SK-N-SH (cell line): ENCODE results near the gene CFAP74. TPM values are rescaled to one million over a fixed set of nuclear protein-coding genes. Genes with fewer than 3 reads are reported as not detected.

ENCODE experiments used
- CTCF ChIA-PET: fragments of 300-600, 350-600 bp; formaldehyde crosslinking; extraction: SDS; loops from one replicate; lab custom pipeline; 2021; lab: Yijun Ruan, JAX
- POLR2A ChIA-PET: fragments of 350-600 bp; sonication (Branson Sonifier 250); formaldehyde crosslinking; extraction: SDS; loops from one replicate; lab custom pipeline; 2020; ENCODE audit warnings: antibody characterized with exemption, inconsistent platforms; lab: Yijun Ruan, JAX
- DNase-seq: peaks from one replicate; pipeline ENCODE4 v3.0.0; 2012
- H2AFZ ChIP-seq: fragments of 200-600 bp; sonication (generic); 2 replicates; pipeline ENCODE4 v1.8.1; 2016; ENCODE audit warnings: antibody characterized with exemption, mild to moderate bottlenecking, low read depth
- H3F3A ChIP-seq: fragments of 200-600 bp; sonication (generic); replicated peaks from 2 replicates; pipeline ENCODE3; 2016; ENCODE audit warnings: antibody characterized with exemption, mild to moderate bottlenecking; ENCODE audit not compliant: insufficient read depth
- H3K27ac ChIP-seq, 2 experiments: fragments of 200-500 bp in 1 of 2; fragments of 200-600 bp in 1 of 2; sonication (Bioruptor generic) in 1 of 2; sonication (generic), shearing (Covaris generic) in 1 of 2; 2 replicates each; pipeline versions ENCODE4 v1.5.1 to v1.6.1; 2014 to 2016; ENCODE audit warnings: low read depth in 2 of 2, inconsistent platforms in 1 of 2, low read length in 1 of 2, mild to moderate bottlenecking in 1 of 2, mixed read lengths in 1 of 2
- H3K27me3 ChIP-seq: fragments of 200-600 bp; sonication (generic), shearing (Covaris generic); 2 replicates; pipeline ENCODE4 v1.6.1; 2016; ENCODE audit warnings: mixed run types; ENCODE audit not compliant: insufficient read depth
- H3K36me3 ChIP-seq, 2 experiments: fragments of 200-500 bp in 1 of 2; fragments of 200-600 bp in 1 of 2; sonication (Bioruptor generic) in 1 of 2; sonication (generic) in 1 of 2; replicated peaks in 1 of 2; 2 replicates each; pipeline versions ENCODE3 to v1.5.1; 2014 to 2016; ENCODE audit warnings: low read length in 1 of 2, mild to moderate bottlenecking in 1 of 2; ENCODE audit not compliant: insufficient read depth in 2 of 2, control insufficient read depth in 1 of 2
- H3K4me1 ChIP-seq, 2 experiments: fragments of 200-500 bp in 1 of 2; fragments of 200-600 bp in 1 of 2; sonication (Bioruptor generic) in 1 of 2; sonication (generic), shearing (Covaris generic) in 1 of 2; 2 replicates each; pipeline versions ENCODE4 v1.5.1 to v1.6.1; 2014 to 2016; ENCODE audit warnings: low read depth in 1 of 2, low read length in 1 of 2, mixed run types in 1 of 2; ENCODE audit not compliant: insufficient read depth in 2 of 2, control insufficient read depth in 1 of 2
- H3K4me2 ChIP-seq: fragments of 200-600 bp; sonication (generic), shearing (Covaris generic); 2 replicates; pipeline ENCODE4 v1.6.1; 2017; ENCODE audit warnings: mixed run types
- H3K4me3 ChIP-seq, 2 experiments: fragments of 200-500 bp in 1 of 2; fragments of 200-600 bp in 1 of 2; sonication (Bioruptor generic) in 1 of 2; sonication (generic), shearing (Covaris generic) in 1 of 2; 2 replicates each; pipeline versions ENCODE4 v1.5.1 to v1.8.1; 2014 to 2016; ENCODE audit warnings: low read depth in 2 of 2, inconsistent platforms in 1 of 2, low read length in 1 of 2, mild to moderate bottlenecking in 1 of 2, mixed read lengths in 1 of 2, moderate library complexity in 1 of 2
- H3K79me2 ChIP-seq: fragments of 200-600 bp; sonication (generic); 2 replicates; pipeline ENCODE4 v1.8.1; 2017; ENCODE audit warnings: mild to moderate bottlenecking; ENCODE audit not compliant: insufficient read depth
- H3K9ac ChIP-seq: fragments of 200-600 bp; sonication (generic); 2 replicates; pipeline ENCODE4 v1.6.1; 2017; ENCODE audit warnings: mixed run types
- H3K9me2 ChIP-seq: fragments of 200-600 bp; sonication (generic); 2 replicates; pipeline ENCODE4 v1.6.1; 2017; ENCODE audit warnings: mixed run types
- H3K9me3 ChIP-seq: fragments of 200-600 bp; sonication (generic); 2 replicates; pipeline ENCODE4 v1.6.1; 2017; ENCODE audit warnings: mixed run types, mild to moderate bottlenecking, moderate library complexity
- H4K20me1 ChIP-seq: fragments of 200-600 bp; sonication (generic); 2 replicates; pipeline ENCODE4 v1.6.1; 2017; ENCODE audit warnings: mild to moderate bottlenecking, mixed run types; ENCODE audit not compliant: insufficient read depth
- CHD2 ChIP-seq: fragments of 150-350 bp; IDR thresholded peaks from 2 replicates; pipeline ENCODE4 v1.6.1; 2018; ENCODE audit warnings: low read length; ENCODE audit not compliant: partially characterized antibody
- ELF1 ChIP-seq: IDR thresholded peaks from 2 replicates; pipeline ENCODE4 v1.4.0; 2012
- FOSL2 ChIP-seq: IDR thresholded peaks from 2 replicates; pipeline ENCODE4 v1.4.0; 2012; ENCODE audit warnings: low read depth, mild to moderate bottlenecking, moderate library complexity, borderline replicate concordance
- FOXJ3 ChIP-seq: sonication (generic); formaldehyde crosslinking; IDR thresholded peaks from 2 replicates; pipeline ENCODE4 v1.5.1; 2020; ENCODE audit warnings: mild to moderate bottlenecking, missing genetic modification reagents
- GATA2 ChIP-seq: sonication (generic); formaldehyde crosslinking; IDR thresholded peaks from 2 replicates; pipeline ENCODE4 v1.5.0; 2020; ENCODE audit warnings: mild to moderate bottlenecking, missing genetic modification reagents
- MEF2A ChIP-seq: IDR thresholded peaks from 2 replicates; pipeline ENCODE4 v1.4.0; 2012; ENCODE audit warnings: low read depth, borderline replicate concordance
- MXI1 ChIP-seq: IDR thresholded peaks from 2 replicates; pipeline ENCODE4 v1.6.1; 2012; ENCODE audit warnings: mild to moderate bottlenecking, low read depth, low read length, improper control_type of control experiment
- NRF1 ChIP-seq: IDR thresholded peaks from 2 replicates; pipeline ENCODE4 v1.6.1; 2012; ENCODE audit warnings: low read depth, mild to moderate bottlenecking, low read length
- POLR2AphosphoS5 ChIP-seq: IDR thresholded peaks from 2 replicates; pipeline ENCODE4 v1.6.1; 2012; ENCODE audit warnings: low read depth, low read length
- RAD21 ChIP-seq: IDR thresholded peaks from 2 replicates; pipeline ENCODE4 v1.6.1; 2012; ENCODE audit warnings: mild to moderate bottlenecking, low read length
- RCOR1 ChIP-seq: fragments of 150-350 bp; IDR thresholded peaks from 2 replicates; pipeline ENCODE4 v1.6.1; 2017; ENCODE audit warnings: antibody characterized with exemption, low read length
- RFX5 ChIP-seq: IDR thresholded peaks from 2 replicates; pipeline ENCODE4 v1.6.1; 2012; ENCODE audit warnings: mild to moderate bottlenecking, improper control_type of control experiment, low read length
- SIN3A ChIP-seq: IDR thresholded peaks from 2 replicates; pipeline ENCODE4 v1.6.1; 2012; ENCODE audit warnings: low read depth, mild to moderate bottlenecking, low read length, moderate library complexity, borderline replicate concordance
- USF2 ChIP-seq: fragments of 150-350 bp; IDR thresholded peaks from 2 replicates; pipeline ENCODE4 v1.6.1; 2017; ENCODE audit warnings: antibody characterized with exemption, low read length, low read depth, borderline replicate concordance
- WGBS: methylation state at CpG from one replicate; pipeline ENCODE4 v1.1.6; 2017; ENCODE audit warnings: low lambda C conversion rate; 5-methylcytosine and 5-hydroxymethylcytosine counted together
- polyA plus RNA-seq, 3 experiments: library from polyadenylated mRNA; depleted of rRNA; stranded (reverse); fragments of >200 nt; gene quantifications; 2 replicates each; pipeline ENCODE4 v1.2.3, GENCODE V29; 2012
- TF ChIP-seq, protein P1 (sequence below): fragments of 200-600 bp; sonication (generic); IDR thresholded peaks from 2 replicates; pipeline ENCODE4 v1.6.1; 2017; ENCODE audit warnings: antibody characterized with exemption, mild to moderate bottlenecking, moderate library complexity
- TF ChIP-seq, protein P2 (sequence below): IDR thresholded peaks from 2 replicates; pipeline ENCODE4 v1.4.0; 2012; ENCODE audit warnings: low read depth

The CFAP74 gene
- polyA plus RNA-seq, 1 of the 3 experiments (the other 2 are of a cell fraction) = not detected

GRCh38 chr1:1910651-1911331 lies 92.8 kb downstream of the CFAP74 start (continued):
- no peak for TF ChIP-seq FOSL2
- no peak for TF ChIP-seq RAD21
- no peak for TF ChIP-seq NRF1
- no peak for TF ChIP-seq GATA2
- TF ChIP-seq, protein P1, sequence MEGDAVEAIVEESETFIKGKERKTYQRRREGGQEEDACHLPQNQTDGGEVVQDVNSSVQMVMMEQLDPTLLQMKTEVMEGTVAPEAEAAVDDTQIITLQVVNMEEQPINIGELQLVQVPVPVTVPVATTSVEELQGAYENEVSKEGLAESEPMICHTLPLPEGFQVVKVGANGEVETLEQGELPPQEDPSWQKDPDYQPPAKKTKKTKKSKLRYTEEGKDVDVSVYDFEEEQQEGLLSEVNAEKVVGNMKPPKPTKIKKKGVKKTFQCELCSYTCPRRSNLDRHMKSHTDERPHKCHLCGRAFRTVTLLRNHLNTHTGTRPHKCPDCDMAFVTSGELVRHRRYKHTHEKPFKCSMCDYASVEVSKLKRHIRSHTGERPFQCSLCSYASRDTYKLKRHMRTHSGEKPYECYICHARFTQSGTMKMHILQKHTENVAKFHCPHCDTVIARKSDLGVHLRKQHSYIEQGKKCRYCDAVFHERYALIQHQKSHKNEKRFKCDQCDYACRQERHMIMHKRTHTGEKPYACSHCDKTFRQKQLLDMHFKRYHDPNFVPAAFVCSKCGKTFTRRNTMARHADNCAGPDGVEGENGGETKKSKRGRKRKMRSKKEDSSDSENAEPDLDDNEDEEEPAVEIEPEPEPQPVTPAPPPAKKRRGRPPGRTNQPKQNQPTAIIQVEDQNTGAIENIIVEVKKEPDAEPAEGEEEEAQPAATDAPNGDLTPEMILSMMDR = no peak
- no peak for TF ChIP-seq MXI1
- TF ChIP-seq, protein P2, sequence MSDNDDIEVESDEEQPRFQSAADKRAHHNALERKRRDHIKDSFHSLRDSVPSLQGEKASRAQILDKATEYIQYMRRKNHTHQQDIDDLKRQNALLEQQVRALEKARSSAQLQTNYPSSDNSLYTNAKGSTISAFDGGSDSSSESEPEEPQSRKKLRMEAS = no peak
- TF ChIP-seq MEF2A = no peak
- no peak for TF ChIP-seq RFX5
- TF ChIP-seq RCOR1 = no peak

GRCh38 chr1:1910033-1910465 lies 93.5 kb downstream of the CFAP74 start:
- Histone ChIP-seq H3K79me2 (peaks cover 6% of the 10 kb centered on the region), H3K9ac (no peak overlapping the region; the same call in 1 of the 2 replicates), H3K27ac (no peak overlapping the region), H3K4me1 (peaks cover 0 to 24% of the 10 kb centered on the region in 2 experiments; a peak in 2 of 4 replicates), H3K4me3 (no peak overlapping the region), H3K27me3 (no peaks in the 10 kb centered on the region), H4K20me1 (no peaks in the 10 kb centered on the region), H3K9me3 (no peaks in the 10 kb centered on the region), H2AFZ (no peak overlapping the region), H3F3A (peaks cover 10% of the 10 kb centered on the region), H3K36me3 (no peaks in the 10 kb centered on the region), H3K4me2 (peak overlapping the region; percentile 67; the same call in 1 of the 2 replicates), H3K9me2 (no peaks in the 10 kb centered on the region)
- TF ChIP-seq FOXJ3 (CRISPR knock-in tag) (no peak), GATA2 (no peak), SIN3A (no peak), CHD2 (no peak), ELF1 (no peak), USF2 (no peak), POLR2AphosphoS5 (no peak)
- 94% methylated on average over 6 of the region's 6 CpGs for WGBS
- CTCF ChIA-PET = interaction anchor here (1.3 to 6.2 kb wide), 7 partner anchors 7 to 135 kb away, joined by 5 to 54 read pairs (median 10); partner anchors contain the start of genes GNB1, NADK and TMEM52
- no peak for DNase-seq
- POLR2A ChIA-PET = no interaction called here
